Measurements from ENCODE around the gene SYT9. TPM values are rescaled to one million over a fixed set of nuclear protein-coding genes. Genes with fewer than 3 reads are reported as not detected.

SYT9 gene
- total and polyA plus RNA-seq, 2 of the 8 experiments (the other 6 are each of a cell fraction or from before 2014, with no cell fraction given) = 1.5 to 2.9 TPM

DNA sequence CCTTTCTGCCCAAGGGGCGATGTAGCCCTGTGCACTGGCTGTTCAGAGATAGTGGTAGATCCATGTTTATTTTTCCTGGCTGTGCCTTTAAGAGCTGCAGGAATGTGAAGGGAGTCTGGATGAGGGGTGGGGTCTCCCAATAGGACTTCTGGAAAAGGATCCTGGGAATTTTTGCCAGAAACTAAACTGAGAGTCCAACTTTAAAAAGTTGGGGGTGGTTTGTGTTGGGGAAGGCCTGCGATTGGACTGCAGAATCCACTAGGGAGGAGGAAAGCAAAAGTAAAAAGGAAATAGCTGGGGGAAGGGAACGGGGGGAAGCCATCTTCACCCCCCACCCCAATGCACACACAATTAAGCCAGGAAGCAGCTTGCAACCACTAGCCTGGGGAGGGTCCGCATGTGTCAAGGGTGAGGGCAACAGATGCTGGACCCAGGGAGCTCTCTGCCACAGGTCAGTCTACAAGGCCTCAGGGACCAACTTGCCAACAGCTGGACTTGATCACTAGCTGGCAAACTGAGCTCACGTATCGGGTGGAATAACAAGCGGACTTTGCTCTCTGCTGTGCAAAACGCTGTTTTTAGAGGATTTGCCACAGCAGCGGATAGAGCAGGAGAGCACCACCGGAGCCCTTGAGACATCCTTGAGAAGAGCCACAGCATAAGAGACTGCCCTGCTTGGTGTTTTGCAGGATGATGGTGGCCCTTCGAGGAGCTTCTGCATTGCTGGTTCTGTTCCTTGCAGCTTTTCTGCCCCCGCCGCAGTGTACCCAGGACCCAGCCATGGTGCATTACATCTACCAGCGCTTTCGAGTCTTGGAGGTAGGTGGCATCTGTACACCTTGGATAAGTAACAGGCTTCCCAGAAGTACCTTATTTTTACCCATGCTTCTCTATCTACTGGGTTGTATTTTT lies 233.7 kb downstream of the SYT9 start, which contains the start of gene OLFML1:
TSS of gene OLFML1 (plus strand) at position 321 of the 912 bp plus-strand sequence. CDS start at position 691, 370 bp downstream.
- no peak within 1 kb of the TSS; the same call in 1 of the 2 replicates for H2AFZ ChIP-seq (ENCODE audit: low read length)
- no peak within 1 kb of the TSS for H3K9ac ChIP-seq (replicated peaks in 1 of 4; ENCODE audit: extremely low read depth in 1 of 4, low read depth in 3 of 4, low read length in 3 of 4)
- H3K79me1 ChIP-seq (ENCODE audit: low read depth, low read length) = no peaks in the 10 kb centered on the region
- no peak within 1 kb of the TSS for H2AK5ac ChIP-seq (ENCODE audit: low read depth, low read length)
- H3K4me3 ChIP-seq (ENCODE audit: extremely low read depth in 1 of 4, insufficient read depth in 2 of 4, low read depth in 3 of 4, low read length in 4 of 4) = no peak within 1 kb of the TSS
- no peaks in the 10 kb centered on the region for H3K9me3 ChIP-seq (ENCODE audit: insufficient read depth in 2 of 2, low read depth in 1 of 2, low read length in 1 of 2)
- H3K4ac ChIP-seq (replicated peaks; ENCODE audit: insufficient read length, low read depth, low read length) = no peak within 1 kb of the TSS
- H4K91ac ChIP-seq (replicated peaks; ENCODE audit: insufficient read length, low read length) = no peak within 1 kb of the TSS
- no peak within 1 kb of the TSS for H2BK15ac ChIP-seq (ENCODE audit: low read length)
- no peak within 1 kb of the TSS for H3K18ac ChIP-seq (ENCODE audit: extremely low read depth, low read length)
- ChIA-PET CTCF (ENCODE audit: partially characterized antibody) (interaction anchor here (0.7 to 2.1 kb wide), 11 partner anchors 8 to 171 kb away, joined by 3 to 9 read pairs (median 3); no protein-coding TSS in a partner anchor), POLR2A (ENCODE audit: partially characterized antibody) (interaction anchor here (0.9 kb wide), 2 partner anchors 10 to 11 kb away, joined by 3 read pairs; no protein-coding TSS in a partner anchor)
- H3K23me2 ChIP-seq (ENCODE audit: low read depth, low read length) = no peaks in the 10 kb centered on the region
- no peak within 1 kb of the TSS for H3K27ac ChIP-seq (ENCODE audit: low read depth, low read length)
- no peaks in the 10 kb centered on the region for H3K36me3 ChIP-seq (ENCODE audit: control insufficient read depth in 2 of 4, insufficient read depth in 4 of 4, low read length in 3 of 4)
- H2BK5ac ChIP-seq (ENCODE audit: low read depth, low read length) = no peak within 1 kb of the TSS
- no peak within 1 kb of the TSS for H3K14ac ChIP-seq (ENCODE audit: insufficient read length)
- FAIRE-seq (no peak), DNase-seq (ENCODE audit: low read depth in 1 of 2, low spot score in 2 of 2) (no peak)
- H4K8ac ChIP-seq (ENCODE audit: extremely low read depth, insufficient read depth, low read length) = no peak within 1 kb of the TSS
- H3K23ac ChIP-seq (ENCODE audit: insufficient read length) = no peak within 1 kb of the TSS
- no peaks in the 10 kb centered on the region for H3K27me3 ChIP-seq (replicated peaks in 1 of 4; ENCODE audit: control insufficient read depth in 3 of 4, extremely low read depth in 1 of 4, insufficient read depth in 3 of 4, low read length in 3 of 4)
- peaks cover 0 to 3% (median 1%) of the 10 kb centered on the region in 4 experiments; a peak in 2 of 7 replicates for H3K4me1 ChIP-seq (replicated peaks in 1 of 4; ENCODE audit: control insufficient read depth in 3 of 4, insufficient read depth in 4 of 4, low read length in 3 of 4)
- H2BK20ac ChIP-seq (ENCODE audit: low read length) = peak within 1 kb of the TSS; percentile 55; the same call in 1 of the 2 replicates
- H2BK12ac ChIP-seq (ENCODE audit: low read depth, low read length) = peak within 1 kb of the TSS; percentile 44; the same call in 1 of the 2 replicates
- H3K56ac ChIP-seq (replicated peaks; ENCODE audit: insufficient read length, low read depth, low read length) = no peak within 1 kb of the TSS
- no peak within 1 kb of the TSS for H2BK120ac ChIP-seq (replicated peaks; ENCODE audit: low read depth, low read length)
- no peaks in the 10 kb centered on the region for H3K79me2 ChIP-seq (ENCODE audit: control insufficient read depth in 1 of 2, insufficient read depth in 2 of 2, low read length in 2 of 2)
- H4K20me1 ChIP-seq (replicated peaks in 1 of 2; ENCODE audit: control insufficient read depth in 1 of 2, insufficient read depth in 2 of 2, low read length in 2 of 2) = no peaks in the 10 kb centered on the region
- WGBS, 2 experiments (ENCODE audit: extremely low coverage in 1 of 2, insufficient coverage in 1 of 2, insufficient read length in 1 of 2, insufficient replicate concordance in 2 of 2, low coverage in 1 of 2, low lambda C conversion rate in 2 of 2, missing lambda C conversion rate in 1 of 2) = 92% methylated on average over 14 of the region's 15 CpGs; no CpG with 5 or more reads in 1 of the 2 experiments
- no peak within 1 kb of the TSS for H3K4me2 ChIP-seq (ENCODE audit: insufficient read depth in 1 of 2, low read depth in 2 of 2, low read length in 2 of 2)
- H4K5ac ChIP-seq (ENCODE audit: insufficient read length, low read depth, low read length) = no peak within 1 kb of the TSS
- TF ChIP-seq POU5F1 (IDR thresholded peaks at IDR 0.05; ENCODE audit: low read depth, low read length) (no peak), HDAC6 (IDR thresholded peaks at IDR 0.05; ENCODE audit: low read depth, low read length) (no peak), ASH2L (IDR thresholded peaks at IDR 0.05; ENCODE audit: low read length) (no peak), SP1 (IDR thresholded peaks at IDR 0.05; ENCODE audit: low read depth, low read length) (no peak), EP300 (IDR thresholded peaks at IDR 0.05; ENCODE audit: borderline replicate concordance in 1 of 2, low read depth in 2 of 2, low read length in 2 of 2) (no peak), CBX8 (IDR thresholded peaks at IDR 0.05; ENCODE audit: borderline replicate concordance, low read depth, low read length) (no peak), POLR2AphosphoS5 (IDR thresholded peaks at IDR 0.05; ENCODE audit: low read depth, low read length) (no peak), SIRT6 (IDR thresholded peaks at IDR 0.05; ENCODE audit: low read length) (no peak), NRF1 (IDR thresholded peaks at IDR 0.05; ENCODE audit: low read depth, low read length) (no peak), KDM5A (IDR thresholded peaks at IDR 0.05; ENCODE audit: low read length) (no peak), JUN (IDR thresholded peaks at IDR 0.05; ENCODE audit: low read depth, low read length) (no peak), TEAD4 (IDR thresholded peaks at IDR 0.05; ENCODE audit: low read depth, low read length) (no peak)

All from H1 (cell line).